K562 (cell line): ENCODE results near the gene DPYSL4. TPM values are rescaled to one million over a fixed set of nuclear protein-coding genes. Genes with fewer than 3 reads are reported as not detected.

Experiments
- ATAC-seq: fragments of 200-7000 bp; cut with Tn5 transposase; 3 replicates; pipeline ENCODE4 v1.9.1; 2020; ENCODE audit warnings: moderate library complexity
- BruUV-seq: library from RNA; stranded (reverse); fragments of 400-500 nt; replicated peaks from 2 replicates; lab custom pipeline; 2021; lab: Mats Ljungman, UMichigan
- CTCF ChIA-PET: fragments of 300-600 bp; formaldehyde crosslinking; extraction: SDS; loops from one replicate; lab custom pipeline; 2021; ENCODE audit warnings: low intra/inter-chr PET ratio; lab: Yijun Ruan, JAX
- POLR2A ChIA-PET: fragments of 300-600, 350-650 bp; sonication (Branson Sonifier 250); formaldehyde crosslinking; extraction: SDS; loops from one replicate; lab custom pipeline; 2021; ENCODE audit warnings: antibody characterized with exemption, inconsistent platforms; lab: Yijun Ruan, JAX
- DNase-seq, 4 experiments: peaks; one replicate each; pipeline versions ENCODE4 v3.0.0 to v3.0.0-alpha.2; 2011 to 2018; ENCODE audit warnings: low spot score in 3 of 4, mixed read lengths in 3 of 4; ENCODE audit errors: extremely low read depth in 1 of 4
- FAIRE-seq: peaks from 2 replicates; lab custom pipeline; 2011; peaks lifted over from hg19 to GRCh38; lab: Jason Lieb, UNC
- H2AFZ ChIP-seq: 2 replicates; pipeline ENCODE4 v1.6.0; 2011; ENCODE audit warnings: low read depth, low read length, control low read depth, inconsistent platforms
- H3K27ac ChIP-seq: fragments of 200-600 bp; 3 replicates; pipeline ENCODE4 v1.8.0; 2011; ENCODE audit warnings: low read depth, mild to moderate bottlenecking, control low read depth, inconsistent platforms, low read length, moderate library complexity, mixed read lengths; ENCODE audit errors: extremely low read depth
- H3K27me3 ChIP-seq, 2 experiments: fragments of 300-600 bp in 1 of 2; 2 replicates in 1 of 2; 3 replicates in 1 of 2; pipeline versions ENCODE4 v1.6.0 to v1.8.0; 2011; ENCODE audit warnings: inconsistent platforms in 2 of 2, low read length in 2 of 2, mild to moderate bottlenecking in 1 of 2, mixed read lengths in 1 of 2, moderate library complexity in 1 of 2; ENCODE audit not compliant: control insufficient read depth in 2 of 2, insufficient read depth in 2 of 2
- H3K36me3 ChIP-seq: fragments of 300-600 bp; 3 replicates; pipeline ENCODE4 v1.8.0; 2011; ENCODE audit warnings: mild to moderate bottlenecking, low read length, inconsistent platforms; ENCODE audit not compliant: control insufficient read depth, insufficient read depth
- H3K4me1 ChIP-seq, 2 experiments: fragments of 200-600 bp in 1 of 2; replicated peaks in 1 of 2; 2 replicates in 1 of 2; 3 replicates in 1 of 2; pipeline versions ENCODE4 v1.5.1 to v1.8.0; 2011; ENCODE audit warnings: inconsistent platforms in 2 of 2, low read length in 2 of 2, mild to moderate bottlenecking in 1 of 2, mixed read lengths in 1 of 2, moderate library complexity in 1 of 2; ENCODE audit not compliant: control insufficient read depth in 2 of 2, insufficient read depth in 2 of 2
- H3K4me2 ChIP-seq: 2 replicates; pipeline ENCODE4 v1.6.1; 2011; ENCODE audit warnings: low read length, control low read depth, inconsistent platforms, mixed read lengths; ENCODE audit not compliant: insufficient read depth
- H3K4me3 ChIP-seq: fragments of 200-600 bp; sonication (generic), shearing (Covaris generic); 2 replicates; pipeline ENCODE4 v1.5.1; 2016; ENCODE audit warnings: control low read depth, inconsistent platforms
- H3K79me2 ChIP-seq: fragments of 200-600 bp; 3 replicates; pipeline ENCODE4 v1.8.0; 2011; ENCODE audit warnings: low read length, inconsistent platforms; ENCODE audit not compliant: control insufficient read depth, insufficient read depth
- H3K9ac ChIP-seq, 2 experiments: 2 replicates each; pipeline versions ENCODE4 v1.6.0 to v1.6.1; 2011; ENCODE audit warnings: low read depth in 2 of 2, low read length in 2 of 2, control low read depth in 1 of 2, inconsistent platforms in 1 of 2, mild to moderate bottlenecking in 1 of 2, mixed read lengths in 1 of 2; ENCODE audit not compliant: insufficient read depth in 1 of 2
- H3K9me1 ChIP-seq: one replicate; pipeline ENCODE4 v1.6.0; 2011; ENCODE audit warnings: inconsistent platforms, mild to moderate bottlenecking, low read length, moderate library complexity; ENCODE audit not compliant: control insufficient read depth, insufficient read depth
- H3K9me3 ChIP-seq: replicated peaks from 2 replicates; pipeline ENCODE4 v1.5.1; 2011; ENCODE audit warnings: low read depth, low read length, inconsistent platforms; ENCODE audit not compliant: control insufficient read depth, insufficient read depth
- H4K20me1 ChIP-seq: replicated peaks from 2 replicates; pipeline ENCODE4 v1.6.1; 2011; ENCODE audit warnings: low read length, inconsistent platforms, mixed read lengths; ENCODE audit not compliant: control insufficient read depth, insufficient read depth
- DDX20 ChIP-seq: fragments of 450-650 bp; IDR thresholded peaks from 2 replicates; pipeline ENCODE4 v1.6.1; 2016; ENCODE audit warnings: missing genetic modification characterization, low read depth, mild to moderate bottlenecking, missing compliant biosample characterization, moderate library complexity
- HES1 ChIP-seq: fragments of 450-650 bp; IDR thresholded peaks from 2 replicates; pipeline ENCODE4 v1.6.1; 2016; ENCODE audit warnings: low read depth, mild to moderate bottlenecking, moderate library complexity
- SRSF7 ChIP-seq: fragments of 200-400 bp; formaldehyde crosslinking; optimal IDR thresholded peaks from 2 replicates; pipeline ENCODE3; 2017; ENCODE audit warnings: mild to moderate bottlenecking, low read depth, low read length
- ZNF830 ChIP-seq: fragments of 250-450 bp; sonication (Bioruptor Pico); IDR thresholded peaks from 2 replicates; pipeline ENCODE4 v1.5.0; 2021; ENCODE audit warnings: mild to moderate bottlenecking
- WGBS: fragments of 100-300 bp; shearing (Covaris generic); methylation state at CpG from one replicate; pipeline ENCODE4 v1.1.6; 2016; ENCODE audit warnings: low coverage, mixed read lengths; ENCODE audit not compliant: insufficient coverage; ENCODE audit errors: missing lambda C conversion rate; 5-methylcytosine and 5-hydroxymethylcytosine counted together
- in situ Hi-C: fragments of 300-500 bp; cut with MboI; formaldehyde crosslinking; loops from 4 replicates; pipeline ENCODE4 v1.15.0; 2018; ENCODE audit warnings: inconsistent platforms, mixed read lengths
- intact Hi-C: fragments of 100-400 bp; cut with micrococcal nuclease; formaldehyde crosslinking; loops from 2 replicates; pipeline ENCODE4 v1.14.2; 2022
- polyA plus RNA-seq, 8 experiments: library from polyadenylated mRNA; depleted of rRNA in 4 of 8; stranded (reverse) in 5 of 8; unstranded in 3 of 8; fragments of >200 nt; fragmentation: Nextera tagmentation in 2 of 8; fragmentation: Illumina TruSeq in 1 of 8; extraction: Ambion mirVana in 2 of 8; extraction: Trizol in 1 of 8; gene quantifications; 2 replicates each; pipeline versions ENCODE4 v1.2.1 to v1.2.3, GENCODE V29; 2011 to 2014; ENCODE audit warnings: inconsistent platforms in 1 of 8, missing spikeins in 1 of 8
- total RNA-seq, 7 experiments: library from RNA; depleted of rRNA in 6 of 7; stranded (reverse); fragments of >200 nt in 6 of 7; fragmentation: Illumina TruSeq in 2 of 7; extraction: Trizol in 2 of 7; gene quantifications; 2 replicates each; pipeline versions ENCODE4 v1.2.1 to v1.2.3, GENCODE V29; 2011 to 2021; ENCODE audit warnings: low replicate concordance in 1 of 7

DPYSL4 gene
- total and polyA plus RNA-seq, 9 of the 15 experiments (the other 6 are each of a cell fraction or from before 2014, with no cell fraction given), result 0.03 TPM; not detected in 8

- TF ChIP-seq SRSF7 (no peak), HES1 (no peak), ZNF830 (CRISPR knock-in tag) (no peak)
Measured at GRCh38 chr10:132249824-132250375, 63.2 kb downstream of the DPYSL4 start (continued).

GRCh38 chr10:132250481-132251475 is 64.0 kb downstream of the DPYSL4 start:
- TF ChIP-seq DDX20 (tag), result no peak
- CTCF ChIA-PET, result no interaction called here
- no peaks in the 10 kb centered on the region for H3K9me1 ChIP-seq
- H3K36me3 ChIP-seq, result no peaks in the 10 kb centered on the region
- H3K9ac ChIP-seq, result no peak overlapping the region
- intact Hi-C loops, result no loop called here
- H3K4me3 ChIP-seq, result no peak overlapping the region
- no peak for ATAC-seq
- POLR2A ChIA-PET, result no interaction called here
- peaks cover 4 to 27% of the 10 kb centered on the region in 2 experiments; a peak in 3 of 5 replicates for H3K4me1 ChIP-seq
- no peak overlapping the region for H3K27ac ChIP-seq
- in situ Hi-C loops, result no loop called here
- peaks cover under 1 to 46% of the 10 kb centered on the region in 2 experiments; a peak in 3 of 5 replicates for H3K27me3 ChIP-seq
- H3K9me3 ChIP-seq, result no peaks in the 10 kb centered on the region
- 18% methylated on average over 15 of the region's 30 CpGs for WGBS
- no peaks in the 10 kb centered on the region for H3K79me2 ChIP-seq
- BruUV-seq, result no TSS peak
- H2AFZ ChIP-seq, result no peak overlapping the region
- H4K20me1 ChIP-seq, result no peaks in the 10 kb centered on the region
- H3K4me2 ChIP-seq, result no peak overlapping the region
- no peak for FAIRE-seq
- no peak for DNase-seq
